ENCODE data around the gene DNM3.

GRCh38 chr1:171969813-171970212, 128.5 kb downstream of the DNM3 start:
- TF ChIP-seq, protein P1, sequence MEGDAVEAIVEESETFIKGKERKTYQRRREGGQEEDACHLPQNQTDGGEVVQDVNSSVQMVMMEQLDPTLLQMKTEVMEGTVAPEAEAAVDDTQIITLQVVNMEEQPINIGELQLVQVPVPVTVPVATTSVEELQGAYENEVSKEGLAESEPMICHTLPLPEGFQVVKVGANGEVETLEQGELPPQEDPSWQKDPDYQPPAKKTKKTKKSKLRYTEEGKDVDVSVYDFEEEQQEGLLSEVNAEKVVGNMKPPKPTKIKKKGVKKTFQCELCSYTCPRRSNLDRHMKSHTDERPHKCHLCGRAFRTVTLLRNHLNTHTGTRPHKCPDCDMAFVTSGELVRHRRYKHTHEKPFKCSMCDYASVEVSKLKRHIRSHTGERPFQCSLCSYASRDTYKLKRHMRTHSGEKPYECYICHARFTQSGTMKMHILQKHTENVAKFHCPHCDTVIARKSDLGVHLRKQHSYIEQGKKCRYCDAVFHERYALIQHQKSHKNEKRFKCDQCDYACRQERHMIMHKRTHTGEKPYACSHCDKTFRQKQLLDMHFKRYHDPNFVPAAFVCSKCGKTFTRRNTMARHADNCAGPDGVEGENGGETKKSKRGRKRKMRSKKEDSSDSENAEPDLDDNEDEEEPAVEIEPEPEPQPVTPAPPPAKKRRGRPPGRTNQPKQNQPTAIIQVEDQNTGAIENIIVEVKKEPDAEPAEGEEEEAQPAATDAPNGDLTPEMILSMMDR (IDR thresholded peaks at IDR 0.05): no peak
- no peak for TF ChIP-seq POLR2A (IDR thresholded peaks at IDR 0.05)
